GM21526 (cell line): Measurements from ENCODE around the gene ANKRD62.

ENCODE experiments used
- ATAC-seq: cut with Tn5 transposase; IDR thresholded peaks from one replicate; pipeline ENCODE4 v1.9.1; 2021; ENCODE audit warnings: moderate library complexity; ENCODE audit not compliant: unreplicated experiment, low FRiP score

Gene ANKRD62

GRCh38 chr18:12093520-12094257 lies at the start of gene ANKRD62:
Gene ANKRD62, plus strand, starts transcription at chr18:12093843. Its CDS starts 175 bp downstream, at chr18:12094018.
- ATAC-seq: no peak

DNA sequence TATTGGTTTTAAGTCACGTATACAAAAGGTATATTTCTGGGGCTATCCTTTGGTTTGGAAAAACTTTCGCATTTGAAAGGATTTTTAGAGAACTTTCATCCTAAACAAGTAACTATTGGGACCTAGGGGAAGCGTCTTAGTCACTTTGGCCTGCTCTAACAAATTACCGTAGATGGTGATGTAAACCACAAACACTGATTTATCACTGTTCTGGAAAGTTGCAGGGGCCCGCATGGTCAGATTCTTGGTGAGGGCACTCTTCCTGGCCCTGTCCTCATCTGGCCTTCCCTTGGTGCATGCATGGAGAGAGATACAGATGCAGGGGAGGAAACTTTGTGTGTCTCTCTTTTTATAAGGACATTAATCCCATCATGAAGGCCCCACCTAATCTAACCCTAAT lies 49.1 kb upstream of the ANKRD62 start:
- no peak for ATAC-seq

- no peak for ATAC-seq
Observed at GRCh38 chr18:12046046-12046750, 47.4 kb upstream of the ANKRD62 start.

DNA sequence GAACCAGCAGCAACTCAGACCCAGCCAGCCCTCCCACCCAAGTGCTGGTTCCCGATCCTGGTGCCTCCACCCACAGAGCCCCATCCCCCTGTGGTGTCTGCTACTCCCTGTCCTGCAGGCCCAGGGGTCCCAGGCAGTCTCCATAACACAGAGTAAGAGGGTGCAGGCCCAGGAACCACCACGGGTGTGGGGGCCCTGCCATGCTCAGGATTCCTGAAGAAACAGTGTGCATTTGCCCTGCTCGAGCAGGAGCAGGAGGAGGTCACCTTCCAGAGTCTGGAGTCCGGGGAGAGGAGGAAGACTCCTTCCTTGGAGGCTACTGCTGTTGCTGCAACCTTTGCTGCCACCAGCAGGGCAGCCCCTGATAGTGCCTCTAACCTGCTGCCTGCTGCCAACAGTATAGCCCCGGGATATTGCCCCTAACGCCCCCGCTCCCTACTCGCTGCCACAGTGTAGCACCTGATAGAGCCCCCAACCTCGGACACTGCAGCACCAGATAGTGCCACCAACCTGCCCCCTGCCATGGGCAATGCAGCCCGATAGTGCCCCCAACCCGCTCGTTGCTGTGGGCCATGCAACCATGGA lies 46.8 kb upstream of the ANKRD62 start:
- no peak for ATAC-seq

GRCh38 chr18:12048010-12048826 lies 45.4 kb upstream of the ANKRD62 start:
- no peak for ATAC-seq

GRCh38 chr18:12048827-12049175 lies 44.8 kb upstream of the ANKRD62 start:
- ATAC-seq: no peak

GRCh38 chr18:12049978-12050811 lies 43.4 kb upstream of the ANKRD62 start:
- ATAC-seq: peak; percentile 84

DNA sequence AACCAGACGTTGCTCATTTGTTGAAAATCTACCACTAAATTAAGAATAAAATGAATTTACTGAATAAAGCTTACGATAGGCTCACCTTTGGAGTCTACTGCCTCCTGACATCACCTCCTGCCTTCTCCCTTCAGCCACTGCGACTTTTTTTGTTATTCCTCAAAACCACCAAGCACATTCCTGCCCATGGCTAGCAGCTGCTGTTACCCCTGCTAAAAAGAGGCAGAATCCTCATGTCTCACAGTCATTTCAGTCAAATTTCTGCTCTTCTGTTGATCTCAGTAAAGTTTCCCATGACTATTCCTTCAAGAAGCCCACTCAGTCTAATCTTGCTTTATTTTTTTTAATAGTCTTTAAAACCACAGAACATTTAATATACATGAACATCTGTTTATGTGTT lies 40.8 kb upstream of the ANKRD62 start:
- no peak for ATAC-seq

DNA sequence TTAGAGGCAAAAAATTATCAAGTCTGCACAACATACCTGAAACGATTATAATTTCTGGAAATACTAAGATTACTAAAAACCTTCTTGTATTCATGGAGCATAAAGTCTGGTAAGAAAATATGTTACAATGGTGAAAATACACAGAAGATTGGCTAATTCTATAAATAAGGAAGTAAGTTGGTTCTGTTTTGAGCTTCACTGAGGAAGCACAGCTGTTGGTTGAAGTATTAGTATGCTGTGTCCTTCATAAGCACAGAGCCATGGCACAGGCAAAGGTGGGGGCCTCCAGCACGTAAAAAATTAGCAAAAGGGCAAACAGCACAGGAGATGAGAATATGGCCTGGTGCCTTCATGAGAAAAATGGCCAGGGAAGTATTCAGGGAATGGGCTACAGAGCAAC lies 40.4 kb upstream of the ANKRD62 start:
- ATAC-seq: peak; percentile 43

- no peak for ATAC-seq
Observed at GRCh38 chr18:12056034-12056883, 37.4 kb upstream of the ANKRD62 start.

GRCh38 chr18:12056884-12057402 lies 36.7 kb upstream of the ANKRD62 start:
- ATAC-seq: no peak

DNA sequence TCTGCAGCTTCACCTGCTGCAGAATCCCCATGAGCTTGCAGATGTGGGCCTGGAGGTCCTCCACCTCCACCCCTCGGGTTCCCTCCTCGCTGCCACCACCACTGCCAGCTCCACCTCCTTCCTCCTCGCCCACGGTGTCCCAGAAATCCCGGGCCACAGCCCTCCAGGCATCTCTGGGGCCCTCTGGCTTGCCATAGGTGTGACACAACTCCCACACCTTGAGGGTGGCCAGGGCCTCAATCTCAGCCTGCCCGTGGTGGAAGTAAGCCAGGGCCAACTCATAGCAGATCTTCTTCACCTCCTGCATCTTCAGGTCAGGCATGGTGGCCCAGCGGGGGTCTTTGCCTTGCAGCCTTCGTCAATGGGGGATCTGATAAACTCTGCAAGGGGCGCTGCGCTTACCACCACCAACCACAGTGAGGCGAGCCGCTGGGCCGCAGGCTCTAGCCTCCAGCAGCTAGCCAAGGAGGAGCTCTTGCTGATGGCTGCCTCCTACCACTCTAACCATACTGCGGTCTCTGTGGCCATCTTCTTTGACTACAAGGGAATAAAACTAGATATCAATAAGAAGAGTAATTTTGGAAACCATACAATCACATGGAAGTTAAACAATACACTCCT lies 36.1 kb upstream of the ANKRD62 start:
- no peak for ATAC-seq

DNA sequence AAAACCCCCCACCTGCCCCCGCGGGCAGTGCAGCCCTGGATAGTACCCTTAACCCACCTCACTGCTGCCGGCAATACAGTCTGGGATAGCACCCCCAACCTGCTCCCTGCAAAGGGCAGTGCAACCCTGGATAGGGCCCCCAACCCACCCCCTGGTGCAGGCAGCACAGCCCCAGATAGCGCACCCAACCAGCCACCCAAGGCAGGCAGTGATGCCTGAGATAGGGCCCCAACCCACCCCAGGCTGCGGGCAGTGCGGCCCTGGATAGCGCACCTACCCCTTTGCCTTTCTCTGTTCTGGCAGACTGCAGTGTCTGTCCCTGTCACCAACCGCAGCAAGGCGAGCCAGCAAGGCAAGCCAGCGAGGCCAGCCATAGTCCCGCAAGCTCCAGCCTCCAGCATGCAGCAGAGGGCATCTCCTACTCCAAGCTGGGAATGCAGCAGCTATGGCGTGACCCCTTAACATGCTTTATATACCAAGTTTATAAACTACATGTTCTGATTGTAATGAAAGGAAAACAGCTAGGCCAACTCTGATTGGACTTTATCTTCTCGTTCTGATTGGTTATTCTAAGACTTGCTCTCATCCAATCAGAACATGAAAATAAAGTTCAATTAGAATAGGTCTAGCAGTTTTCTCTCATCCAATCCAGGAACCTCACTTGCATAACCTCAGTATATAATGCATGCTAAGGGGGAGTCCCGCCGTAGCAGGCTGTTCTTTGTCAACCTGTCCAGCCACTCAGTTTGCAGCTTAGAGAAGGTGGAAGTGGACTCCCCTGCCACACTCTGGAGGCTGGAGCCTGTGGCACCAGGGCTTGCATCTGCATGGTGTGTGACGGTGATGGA lies 34.1 kb upstream of the ANKRD62 start:
- ATAC-seq: no peak

GRCh38 chr18:12060182-12060870 lies 33.3 kb upstream of the ANKRD62 start:
- no peak for ATAC-seq

DNA sequence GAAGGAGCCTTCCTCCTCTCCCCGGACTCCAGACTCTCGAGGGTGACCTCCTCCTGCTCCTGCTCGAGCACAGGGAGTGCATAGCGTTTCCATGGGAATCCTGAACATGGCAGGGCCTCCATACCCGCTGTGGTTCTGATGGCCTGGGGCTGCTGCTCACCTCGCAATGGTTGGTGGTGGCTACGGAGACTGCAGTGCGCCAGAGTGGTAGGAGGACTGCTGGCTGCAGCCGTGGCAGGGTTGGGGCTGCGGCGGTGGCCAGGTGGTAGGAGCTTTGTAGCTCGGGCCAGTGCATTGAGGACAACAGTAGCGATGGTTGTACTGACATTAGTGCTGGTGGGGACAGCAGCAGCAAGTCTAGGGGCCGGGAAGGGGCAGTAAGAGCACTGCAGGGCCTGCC lies 32.0 kb upstream of the ANKRD62 start:
- ATAC-seq: no peak

- ATAC-seq: no peak
Observed at GRCh38 chr18:12062974-12063373, 30.7 kb upstream of the ANKRD62 start.
